ENCODE measurements around the gene OR7C2. TPM values are rescaled to one million over a fixed set of nuclear protein-coding genes. Genes with fewer than 3 reads are reported as not detected.

The OR7C2 gene
- total RNA-seq, 2 experiments from 2014 or later: not detected

GRCh38 chr19:14985133-14985532 is 43.8 kb downstream of the OR7C2 start:
- Mint-ChIP-seq H3K27ac (no peak overlapping the region), H3K4me1 (no peaks in the 10 kb centered on the region), H3K36me3 (ENCODE audit: low read depth) (no peaks in the 10 kb centered on the region), H3K4me3 (no peak overlapping the region), H3K9me3 (ENCODE audit: low read depth) (no peaks in the 10 kb centered on the region), H3K27me3 (peaks cover 19% of the 10 kb centered on the region)
- no peak for ATAC-seq
- intact Hi-C loops (cut with DNase I, micrococcal nuclease): no loop called here
- peak; percentile 31 for DNase-seq
- POLR2A ChIA-PET: no interaction called here
- CTCF ChIA-PET: interaction anchor here (1.3 kb wide), 1 partner anchor 199 kb away, joined by 3 read pairs; no protein-coding TSS in a partner anchor

Other genes starting within 250 kb of the OR7C2 start
- gene ADGRE2, start 162.9 kb upstream of the OR7C2 start, total RNA-seq: under 1 TPM; 0.75 to 0.95 TPM
- not detected for gene OR7A5, start 106.3 kb upstream of the OR7C2 start, total RNA-seq
- not detected for gene OR7C1, start 106.3 kb upstream of the OR7C2 start, total RNA-seq
- not detected for gene OR7A10, start 92.6 kb upstream of the OR7C2 start, total RNA-seq
- gene OR7A17, start 55.4 kb upstream of the OR7C2 start, total RNA-seq: not detected
- not detected for gene SLC1A6, start 38.4 kb downstream of the OR7C2 start, total RNA-seq
- gene CASP14, start 108.0 kb downstream of the OR7C2 start, total RNA-seq: not detected
- gene OR1I1, start 140.7 kb downstream of the OR7C2 start, total RNA-seq: not detected
- 1 to 10 TPM; 2.1 to 3.3 TPM for gene SYDE1, start 165.9 kb downstream of the OR7C2 start, total RNA-seq

All from activated CD4-positive, alpha-beta T cell treated with anti-CD3 and anti-CD28 coated beads for 36 hours (primary cell).